H1 (cell line): Measurements from ENCODE around the gene KCNK4. TPM values are rescaled to one million over a fixed set of nuclear protein-coding genes. Genes with fewer than 3 reads are reported as not detected.

Experiments used
- CTCF ChIA-PET: fragments of 300-600 bp; sonication (Branson Sonifier 250); formaldehyde crosslinking; loops from one replicate; lab custom pipeline; 2021; ENCODE audit not compliant: partially characterized antibody; lab: Charles Lee
- POLR2A ChIA-PET: fragments of 300-600 bp; sonication (Branson Sonifier 250); formaldehyde crosslinking; loops from one replicate; lab custom pipeline; 2021; ENCODE audit warnings: inconsistent platforms; ENCODE audit not compliant: partially characterized antibody; lab: Charles Lee
- DNase-seq, 2 experiments: peaks; one replicate each; pipeline versions ENCODE4 v3.0.0 to v3.0.0-alpha.2; 2010 to 2022; ENCODE audit warnings: low spot score in 2 of 2, low read depth in 1 of 2, mixed read lengths in 1 of 2
- FAIRE-seq: peaks from 2 replicates; lab custom pipeline; 2011; peaks lifted over from hg19 to GRCh38; lab: Jason Lieb, UNC
- H2AFZ ChIP-seq: 2 replicates; pipeline ENCODE4 v1.8.1; 2012; ENCODE audit warnings: low read length, inconsistent platforms
- H2AK5ac ChIP-seq: 2 replicates; pipeline ENCODE4 v1.6.1; 2013; ENCODE audit warnings: low read depth, low read length
- H2BK120ac ChIP-seq: replicated peaks from 2 replicates; pipeline ENCODE3; 2013; ENCODE audit warnings: low read depth, low read length, inconsistent platforms
- H2BK12ac ChIP-seq: 2 replicates; pipeline ENCODE4 v1.6.1; 2013; ENCODE audit warnings: low read depth, low read length
- H2BK15ac ChIP-seq: 2 replicates; pipeline ENCODE4 v1.6.1; 2013; ENCODE audit warnings: low read length
- H2BK20ac ChIP-seq: 2 replicates; pipeline ENCODE4 v1.6.1; 2013; ENCODE audit warnings: low read length
- H2BK5ac ChIP-seq: 2 replicates; pipeline ENCODE4 v1.6.1; 2013; ENCODE audit warnings: low read depth, low read length
- H3K14ac ChIP-seq: 2 replicates; pipeline ENCODE4 v1.6.1; 2013; ENCODE audit warnings: inconsistent platforms; ENCODE audit not compliant: insufficient read length
- H3K18ac ChIP-seq: 2 replicates; pipeline ENCODE4 v1.6.1; 2013; ENCODE audit warnings: low read length; ENCODE audit errors: extremely low read depth
- H3K23ac ChIP-seq: 2 replicates; pipeline ENCODE4 v1.6.1; 2013; ENCODE audit warnings: inconsistent platforms; ENCODE audit not compliant: insufficient read length
- H3K23me2 ChIP-seq: 2 replicates; pipeline ENCODE4 v1.6.1; 2013; ENCODE audit warnings: low read depth, low read length
- H3K27ac ChIP-seq: 2 replicates; pipeline ENCODE4 v1.6.1; 2011; ENCODE audit warnings: low read depth, low read length, inconsistent platforms
- H3K27me3 ChIP-seq, 4 experiments: replicated peaks in 1 of 4; 1 replicate in 1 of 4; 2 replicates in 3 of 4; pipeline versions ENCODE4 v1.6.1 to v1.8.1; 2011 to 2013; ENCODE audit warnings: low read length in 3 of 4, mild to moderate bottlenecking in 3 of 4, inconsistent platforms in 2 of 4, mixed read lengths in 2 of 4, moderate library complexity in 1 of 4; ENCODE audit not compliant: control insufficient read depth in 3 of 4, insufficient read depth in 3 of 4; ENCODE audit errors: extremely low read depth in 1 of 4
- H3K36me3 ChIP-seq, 4 experiments: 2 replicates each; pipeline versions ENCODE4 v1.6.1 to v1.8.1; 2011 to 2013; ENCODE audit warnings: mild to moderate bottlenecking in 4 of 4, low read length in 3 of 4, moderate library complexity in 2 of 4, control low read depth in 1 of 4, inconsistent platforms in 1 of 4; ENCODE audit not compliant: insufficient read depth in 4 of 4, control insufficient read depth in 2 of 4
- H3K4ac ChIP-seq: replicated peaks from 2 replicates; pipeline ENCODE3; 2013; ENCODE audit warnings: low read length, low read depth, mixed read lengths, inconsistent platforms; ENCODE audit not compliant: insufficient read length
- H3K4me1 ChIP-seq, 4 experiments: replicated peaks in 1 of 4; 1 replicate in 1 of 4; 2 replicates in 3 of 4; pipeline versions ENCODE4 v1.6.1 to v1.8.1; 2011 to 2013; ENCODE audit warnings: low read length in 3 of 4, inconsistent platforms in 2 of 4, mixed read lengths in 1 of 4; ENCODE audit not compliant: insufficient read depth in 4 of 4, control insufficient read depth in 3 of 4
- H3K4me2 ChIP-seq, 2 experiments: 2 replicates each; pipeline versions ENCODE4 v1.6.1 to v1.8.1; 2011 to 2013; ENCODE audit warnings: low read depth in 2 of 2, low read length in 2 of 2, control low read depth in 1 of 2, inconsistent platforms in 1 of 2, mild to moderate bottlenecking in 1 of 2; ENCODE audit not compliant: insufficient read depth in 1 of 2
- H3K4me3 ChIP-seq, 4 experiments: fragments of 200-600, 300-600 bp in 1 of 4; sonication (generic), shearing (Covaris generic), sonication (Bioruptor Twin) in 1 of 4; 2 replicates each; pipeline versions ENCODE4 v1.5.1 to v1.8.1; 2011 to 2016; ENCODE audit warnings: low read length in 4 of 4, low read depth in 3 of 4, control low read depth in 2 of 4, inconsistent platforms in 2 of 4, mild to moderate bottlenecking in 2 of 4, mixed read lengths in 1 of 4, moderate library complexity in 1 of 4; ENCODE audit not compliant: insufficient read depth in 2 of 4; ENCODE audit errors: extremely low read depth in 1 of 4
- H3K56ac ChIP-seq: replicated peaks from 2 replicates; pipeline ENCODE3; 2013; ENCODE audit warnings: low read depth, mild to moderate bottlenecking, mixed read lengths, low read length, inconsistent platforms; ENCODE audit not compliant: insufficient read length
- H3K79me1 ChIP-seq: 2 replicates; pipeline ENCODE4 v1.6.1; 2013; ENCODE audit warnings: low read depth, low read length, control low read depth
- H3K79me2 ChIP-seq, 2 experiments: 2 replicates each; pipeline versions ENCODE4 v1.6.1 to v1.8.1; 2012 to 2013; ENCODE audit warnings: low read length in 2 of 2, mild to moderate bottlenecking in 2 of 2, inconsistent platforms in 1 of 2; ENCODE audit not compliant: insufficient read depth in 2 of 2, control insufficient read depth in 1 of 2
- H3K9ac ChIP-seq, 4 experiments: replicated peaks in 1 of 4; 1 replicate in 1 of 4; 2 replicates in 3 of 4; pipeline versions ENCODE4 v1.6.1 to v1.8.1; 2011 to 2013; ENCODE audit warnings: low read depth in 3 of 4, low read length in 3 of 4, control low read depth in 2 of 4, mild to moderate bottlenecking in 2 of 4, moderate library complexity in 2 of 4, inconsistent platforms in 1 of 4; ENCODE audit errors: extremely low read depth in 1 of 4
- H3K9me3 ChIP-seq, 2 experiments: 2 replicates each; pipeline versions ENCODE4 v1.6.1 to v1.8.1; 2012 to 2013; ENCODE audit warnings: mild to moderate bottlenecking in 2 of 2, moderate library complexity in 2 of 2, control low read depth in 1 of 2, inconsistent platforms in 1 of 2, low read depth in 1 of 2, low read length in 1 of 2, mixed read lengths in 1 of 2; ENCODE audit not compliant: insufficient read depth in 2 of 2
- H4K20me1 ChIP-seq, 2 experiments: replicated peaks in 1 of 2; 2 replicates each; pipeline versions ENCODE3 to v1.8.1; 2011 to 2013; ENCODE audit warnings: inconsistent platforms in 2 of 2, low read length in 2 of 2, mild to moderate bottlenecking in 1 of 2; ENCODE audit not compliant: insufficient read depth in 2 of 2, control insufficient read depth in 1 of 2
- H4K5ac ChIP-seq: 2 replicates; pipeline ENCODE4 v1.6.1; 2013; ENCODE audit warnings: low read length, low read depth, mixed read lengths, inconsistent platforms; ENCODE audit not compliant: insufficient read length
- H4K8ac ChIP-seq: 2 replicates; pipeline ENCODE4 v1.8.0; 2013; ENCODE audit warnings: mild to moderate bottlenecking, moderate library complexity, low read length, inconsistent platforms; ENCODE audit not compliant: insufficient read depth; ENCODE audit errors: extremely low read depth
- H4K91ac ChIP-seq: replicated peaks from 2 replicates; pipeline ENCODE3; 2013; ENCODE audit warnings: low read length, mixed read lengths, inconsistent platforms; ENCODE audit not compliant: insufficient read length
- BACH1 ChIP-seq: IDR thresholded peaks from 2 replicates; pipeline ENCODE4 v1.6.1; 2012; ENCODE audit warnings: low read length, improper control_type of control experiment
- BRCA1 ChIP-seq: IDR thresholded peaks from 2 replicates; pipeline ENCODE4 v1.6.1; 2012; ENCODE audit warnings: low read depth, low read length, improper control_type of control experiment
- CEBPB ChIP-seq: IDR thresholded peaks from 2 replicates; pipeline ENCODE4 v1.6.1; 2012; ENCODE audit warnings: low read depth, low read length
- FOSL1 ChIP-seq: IDR thresholded peaks from 2 replicates; pipeline ENCODE4 v1.6.1; 2011; ENCODE audit warnings: mild to moderate bottlenecking, low read depth, low read length, moderate library complexity; ENCODE audit not compliant: insufficient read depth
- JUN ChIP-seq: IDR thresholded peaks from 2 replicates; pipeline ENCODE4 v1.6.1; 2011; ENCODE audit warnings: low read depth, mild to moderate bottlenecking, improper control_type of control experiment, low read length
- KDM4A ChIP-seq: IDR thresholded peaks from one replicate; pipeline ENCODE4 v1.7.1; 2012; ENCODE audit warnings: low read depth, mild to moderate bottlenecking, moderate library complexity, low read length, inconsistent platforms; ENCODE audit not compliant: severe bottlenecking
- NANOG ChIP-seq: IDR thresholded peaks from 2 replicates; pipeline ENCODE4 v1.6.1; 2011; ENCODE audit warnings: low read length, low read depth, mild to moderate bottlenecking, inconsistent platforms; ENCODE audit not compliant: insufficient read depth, poor library complexity, severe bottlenecking
- NRF1 ChIP-seq: IDR thresholded peaks from 2 replicates; pipeline ENCODE4 v1.6.1; 2011; ENCODE audit warnings: mild to moderate bottlenecking, low read depth, low read length, improper control_type of control experiment
- PHF8 ChIP-seq: fragments of 200-600 bp; sonication (generic); conservative IDR thresholded peaks from 2 replicates; pipeline ENCODE4 v1.7.1; 2012; ENCODE audit warnings: low read depth, mild to moderate bottlenecking, inconsistent platforms, low read length, moderate library complexity
- POLR2A ChIP-seq, 2 experiments: IDR thresholded peaks; 1 replicate in 1 of 2; 2 replicates in 1 of 2; pipeline ENCODE4 v1.6.1; 2011; ENCODE audit warnings: low read depth in 2 of 2, low read length in 2 of 2, mild to moderate bottlenecking in 2 of 2; ENCODE audit errors: control extremely low read depth in 1 of 2
- SRF ChIP-seq: IDR thresholded peaks from 2 replicates; pipeline ENCODE4 v1.6.1; 2011; ENCODE audit warnings: mild to moderate bottlenecking, low read depth, low read length, moderate library complexity
- WGBS, 2 experiments: shearing (Covaris generic) in 1 of 2; methylation state at CpG; one replicate each; pipeline versions ENCODE4 v1.1.6 to v1.1.7; 2013 to 2015; ENCODE audit warnings: low lambda C conversion rate in 2 of 2, mixed read lengths in 2 of 2, inconsistent platforms in 1 of 2, low coverage in 1 of 2, missing lambda C conversion rate in 1 of 2; ENCODE audit not compliant: insufficient replicate concordance in 2 of 2, insufficient coverage in 1 of 2, insufficient read length in 1 of 2; ENCODE audit errors: extremely low coverage in 1 of 2, missing lambda C conversion rate in 1 of 2; 5-methylcytosine and 5-hydroxymethylcytosine counted together
- polyA plus RNA-seq, 7 experiments: library from polyadenylated mRNA; depleted of rRNA in 3 of 7; stranded (reverse) in 5 of 7; unstranded in 2 of 7; fragments of >200 nt in 5 of 7; fragments of 200-250 nt in 2 of 7; gene quantifications; 1 replicate in 5 of 7; 2 replicates in 1 of 7; 4 replicates in 1 of 7; pipeline versions ENCODE4 v1.2.1 to v1.2.3, GENCODE V29; 2011 to 2013; ENCODE audit warnings: missing spikeins in 2 of 7, mixed read lengths in 2 of 7
- total RNA-seq: library from RNA; stranded (reverse); fragmentation: NEBNext Ultra II Directional; extraction: Animal tissue kit (Norgen Biotek cat#: 25700); gene quantifications from 2 replicates; pipeline ENCODE4 v1.2.1, GENCODE V29; 2021

KCNK4 gene
- total and polyA plus RNA-seq, 2 of the 8 experiments (the other 6 are each of a cell fraction or from before 2014, with no cell fraction given): 0.19 TPM; not detected in 1

- peaks cover 0 to 11% (median 4%) of the 10 kb centered on the region in 4 experiments; a peak in 5 of 7 replicates for H3K4me1 ChIP-seq
- H2BK15ac ChIP-seq: no peak overlapping the region
- no peaks in the 10 kb centered on the region for H3K9me3 ChIP-seq
- no peaks in the 10 kb centered on the region for H3K79me2 ChIP-seq
- H2AFZ ChIP-seq: no peak overlapping the region
- H4K91ac ChIP-seq: no peak overlapping the region
- no peak overlapping the region for H2AK5ac ChIP-seq
- no peak overlapping the region for H3K14ac ChIP-seq
- H2BK12ac ChIP-seq: no peak overlapping the region
- no peak overlapping the region for H4K8ac ChIP-seq
- no peak overlapping the region for H3K27ac ChIP-seq
- H4K20me1 ChIP-seq: peaks cover 4 to 13% of the 10 kb centered on the region in 2 experiments
- 92% methylated on average over 30 of the region's 35 CpGs; no CpG with 5 or more reads in 1 of the 2 experiments for WGBS, 2 experiments
- no peak overlapping the region for H4K5ac ChIP-seq
- H3K23ac ChIP-seq: no peak overlapping the region
- H3K23me2 ChIP-seq: peaks cover 2% of the 10 kb centered on the region
- no peak overlapping the region for H2BK20ac ChIP-seq
- no peak overlapping the region for H2BK120ac ChIP-seq
- H3K27me3 ChIP-seq: no peaks in the 10 kb centered on the region
- FAIRE-seq (no peak), DNase-seq (no peak)
- no peak overlapping the region for H3K9ac ChIP-seq
- no peak overlapping the region for H3K56ac ChIP-seq
- no peak overlapping the region for H3K4me2 ChIP-seq
- H3K79me1 ChIP-seq: no peaks in the 10 kb centered on the region
- ChIA-PET POLR2A (interaction anchor here (0.6 to 11.9 kb wide), 7 partner anchors 9 to 95 kb away, joined by 3 to 352 read pairs (median 4); partner anchors contain the start of genes FKBP2, PLCB3 and PPP1R14B), CTCF (interaction anchor here (0.6 to 8.5 kb wide), 11 partner anchors 9 to 841 kb away, joined by 3 to 102 read pairs (median 4); partner anchors contain the start of genes BAD, CATSPERZ, PLCB3 and PPP1R14B)
- H3K36me3 ChIP-seq: peaks cover 10 to 56% (median 23%) of the 10 kb centered on the region in 4 experiments
- no peak overlapping the region for H2BK5ac ChIP-seq
- no peak overlapping the region for H3K18ac ChIP-seq
- H3K4me3 ChIP-seq: no peak overlapping the region
- no peak overlapping the region for H3K4ac ChIP-seq
- TF ChIP-seq SRF (no peak), POLR2A (IDR thresholded peaks at IDR 0.05; ENCODE audit: control extremely low read depth in 1 of 2, low read depth in 2 of 2, low read length in 2 of 2) (no peak), BACH1 (no peak), PHF8 (no peak), JUN (no peak), NANOG (no peak), NRF1 (no peak), FOSL1 (no peak), KDM4A (no peak), BRCA1 (no peak), CEBPB (no peak)
These were observed 25.6 kb upstream of the KCNK4 start for GRCh38 chr11:64265176-64266160.
